Measurements from ENCODE around the gene KAZALD1. TPM values are rescaled to one million over a fixed set of nuclear protein-coding genes. Genes with fewer than 3 reads are reported as not detected.

The KAZALD1 gene, protein sequence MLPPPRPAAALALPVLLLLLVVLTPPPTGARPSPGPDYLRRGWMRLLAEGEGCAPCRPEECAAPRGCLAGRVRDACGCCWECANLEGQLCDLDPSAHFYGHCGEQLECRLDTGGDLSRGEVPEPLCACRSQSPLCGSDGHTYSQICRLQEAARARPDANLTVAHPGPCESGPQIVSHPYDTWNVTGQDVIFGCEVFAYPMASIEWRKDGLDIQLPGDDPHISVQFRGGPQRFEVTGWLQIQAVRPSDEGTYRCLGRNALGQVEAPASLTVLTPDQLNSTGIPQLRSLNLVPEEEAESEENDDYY
- 21.2 and 57.8 TPM in 2 replicates for total RNA-seq

DNA sequence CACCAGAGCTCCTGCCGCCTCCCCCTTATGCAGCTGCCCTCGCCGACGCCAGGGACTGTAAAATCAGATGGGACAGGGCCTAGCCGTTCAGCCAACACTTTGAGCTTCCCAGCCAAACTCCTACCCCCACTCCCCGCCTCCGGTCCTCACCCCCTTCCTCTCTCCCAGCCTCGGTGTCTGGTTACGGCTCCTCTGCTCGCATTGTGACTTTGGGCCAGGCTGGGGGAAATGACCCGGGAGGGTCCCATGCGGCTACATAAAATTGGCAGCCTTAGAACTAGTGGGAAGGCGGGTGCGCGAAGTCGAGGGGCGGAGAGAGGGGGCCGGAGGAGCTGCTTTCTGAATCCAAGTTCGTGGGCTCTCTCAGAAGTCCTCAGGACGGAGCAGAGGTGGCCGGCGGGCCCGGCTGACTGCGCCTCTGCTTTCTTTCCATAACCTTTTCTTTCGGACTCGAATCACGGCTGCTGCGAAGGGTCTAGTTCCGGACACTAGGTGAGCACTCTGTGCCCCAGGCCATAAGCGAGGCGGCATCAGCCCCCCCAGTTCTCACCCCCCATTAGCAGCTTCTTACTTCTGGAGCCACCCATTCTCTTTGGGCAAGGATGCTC is at the start of gene KAZALD1:
KAZALD1 (plus strand) TSS at position 366 of the 608 bp plus-strand sequence. CDS start 604 bp downstream, outside the sequence.

DNA sequence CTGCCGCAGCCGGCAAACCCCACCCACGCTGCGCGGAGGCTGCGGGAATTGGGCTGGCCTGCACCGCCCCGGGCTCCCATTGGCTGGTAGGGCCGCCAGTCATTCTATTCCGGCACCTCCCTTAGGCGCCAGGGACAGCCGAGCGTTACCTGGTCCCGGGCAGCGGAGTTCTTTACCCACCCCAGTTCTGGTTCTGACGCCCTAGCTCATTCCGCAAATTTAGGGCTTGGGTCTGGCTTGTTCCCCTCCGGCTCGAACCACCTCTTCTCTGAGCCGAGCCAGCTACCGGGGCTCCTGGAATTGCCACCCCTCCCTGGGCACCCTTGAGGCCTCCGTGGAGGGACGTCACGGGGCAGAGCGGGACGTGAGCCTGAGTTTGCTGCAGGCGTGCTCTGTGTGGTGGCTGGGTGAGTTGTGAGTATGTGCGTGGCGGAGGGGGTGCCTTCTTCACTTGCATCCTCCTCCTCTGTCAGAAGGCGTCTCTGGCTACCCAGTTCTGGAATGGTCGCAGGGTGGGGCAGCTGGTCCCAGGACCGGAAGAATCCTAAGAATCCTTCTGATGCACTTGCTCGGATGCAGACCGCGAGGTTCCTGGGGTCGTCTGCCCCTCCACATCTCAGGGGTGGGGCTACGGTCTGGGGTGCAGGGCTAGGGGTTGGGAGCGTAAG is 30.5 kb upstream of the KAZALD1 start, which contains the start of the genes PDZD7 and SFXN3:
PDZD7 (minus strand) TSS at position 2 of the 668 bp plus-strand sequence. CDS start 910 bp downstream, outside the sequence.
SFXN3 (plus strand) TSS at position 107 of the 668 bp plus-strand sequence. CDS start 3,461 bp downstream, outside the sequence.

Other genes with a start within 250 kb of the KAZALD1 start
- 6.9 and 9.9 TPM in 2 replicates for gene SLF2, start 149.0 kb upstream of the KAZALD1 start, total RNA-seq
- gene SEMA4G, start 92.5 kb upstream of the KAZALD1 start, total RNA-seq, result 0.81 and 4.2 TPM in 2 replicates
- gene MRPL43, start 74.5 kb upstream of the KAZALD1 start, total RNA-seq, result 75.7 and 78.3 TPM in 2 replicates
- 6.5 and 12.0 TPM in 2 replicates for gene TWNK, start 74.4 kb upstream of the KAZALD1 start, total RNA-seq
- gene LZTS2, start 62.2 kb upstream of the KAZALD1 start, total RNA-seq, result 70.3 and 89.7 TPM in 2 replicates
- 0.54 and 1.3 TPM in 2 replicates for gene PDZD7, start 30.9 kb upstream of the KAZALD1 start, total RNA-seq
- gene SFXN3, start 30.8 kb upstream of the KAZALD1 start, total RNA-seq, result 38.3 and 42.1 TPM in 2 replicates
- not detected in 2 replicates for gene TLX1, start 69.3 kb downstream of the KAZALD1 start, total RNA-seq
- gene LBX1, start 167.5 kb downstream of the KAZALD1 start, total RNA-seq, result under 0.01 TPM in 1 of 2 replicates, not detected in the other

All from cardiac atrium fibroblast (primary cell).